ENCODE measurements around the gene CATSPERZ.

Gene CATSPERZ

DNA sequence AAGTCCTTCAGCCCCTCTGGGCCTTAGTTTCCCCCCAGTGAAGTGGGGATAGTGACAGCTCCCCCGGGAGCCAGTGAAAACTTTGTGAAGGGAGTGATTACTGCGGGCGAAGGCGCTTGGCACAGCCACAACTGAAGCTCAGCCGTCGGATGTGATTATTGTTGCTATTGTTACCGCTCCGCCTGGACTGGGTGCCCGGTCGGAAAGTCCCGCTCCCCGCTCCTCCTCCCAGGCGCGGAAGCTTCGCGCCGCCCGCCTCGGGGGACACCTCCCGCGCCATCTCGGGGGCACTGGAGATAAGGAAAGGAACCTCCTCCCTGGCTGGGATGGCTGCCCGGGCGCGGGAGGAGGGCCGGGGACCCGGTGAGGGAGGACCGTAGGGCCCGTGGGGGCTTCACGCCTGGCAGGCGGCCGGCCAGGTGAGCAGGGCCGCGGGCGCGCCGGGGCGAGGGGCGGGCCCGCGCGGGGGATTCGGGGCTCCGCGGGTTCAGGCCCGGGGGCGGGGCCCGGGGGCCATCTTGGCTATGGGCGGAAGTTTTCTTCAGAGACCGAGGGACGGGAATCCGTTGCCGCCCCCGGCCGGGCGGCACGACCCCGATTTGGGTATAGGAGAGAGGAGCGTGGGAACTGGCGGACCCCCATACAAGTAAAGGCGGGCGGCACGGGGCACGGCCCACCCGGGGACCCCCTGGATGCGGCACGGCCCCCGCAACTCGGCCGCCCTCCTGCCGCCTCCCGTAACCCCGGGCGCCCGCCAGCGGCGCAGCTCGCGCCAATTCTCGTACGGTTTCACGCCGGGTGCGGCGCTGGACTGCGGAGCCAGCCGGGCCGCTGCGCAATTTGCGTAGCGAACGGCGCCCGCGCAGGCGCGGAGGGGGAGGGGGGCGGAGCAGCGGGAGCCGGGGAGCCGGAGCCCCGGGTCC, 14.9 kb upstream of the CATSPERZ start, which contains the start of gene GPR137:
GPR137 (plus strand) TSS at position 887 of the 923 bp plus-strand sequence. CDS start 677 bp downstream, outside the sequence.
- peaks cover 49% of the 10 kb centered on the region for H3K36me3 Mint-ChIP-seq (ENCODE audit: insufficient read depth)
- DNase-seq (peak; percentile 91 to 97 (median 96)), ATAC-seq (replicated peaks) (peak; percentile 75)
- no peaks in the 10 kb centered on the region for H3K9me3 Mint-ChIP-seq
- H3K4me3 Mint-ChIP-seq = peak within 1 kb of the TSS; percentile 88 to 90
- peaks cover 0 to 2% of the 10 kb centered on the region in 2 donors for H3K27me3 Mint-ChIP-seq
- peaks cover 14 to 22% of the 10 kb centered on the region in 2 donors for H3K4me1 Mint-ChIP-seq (ENCODE audit: low read depth in 2 of 2)
- peak within 1 kb of the TSS; percentile 97 to 99 for H3K27ac Mint-ChIP-seq

DNA sequence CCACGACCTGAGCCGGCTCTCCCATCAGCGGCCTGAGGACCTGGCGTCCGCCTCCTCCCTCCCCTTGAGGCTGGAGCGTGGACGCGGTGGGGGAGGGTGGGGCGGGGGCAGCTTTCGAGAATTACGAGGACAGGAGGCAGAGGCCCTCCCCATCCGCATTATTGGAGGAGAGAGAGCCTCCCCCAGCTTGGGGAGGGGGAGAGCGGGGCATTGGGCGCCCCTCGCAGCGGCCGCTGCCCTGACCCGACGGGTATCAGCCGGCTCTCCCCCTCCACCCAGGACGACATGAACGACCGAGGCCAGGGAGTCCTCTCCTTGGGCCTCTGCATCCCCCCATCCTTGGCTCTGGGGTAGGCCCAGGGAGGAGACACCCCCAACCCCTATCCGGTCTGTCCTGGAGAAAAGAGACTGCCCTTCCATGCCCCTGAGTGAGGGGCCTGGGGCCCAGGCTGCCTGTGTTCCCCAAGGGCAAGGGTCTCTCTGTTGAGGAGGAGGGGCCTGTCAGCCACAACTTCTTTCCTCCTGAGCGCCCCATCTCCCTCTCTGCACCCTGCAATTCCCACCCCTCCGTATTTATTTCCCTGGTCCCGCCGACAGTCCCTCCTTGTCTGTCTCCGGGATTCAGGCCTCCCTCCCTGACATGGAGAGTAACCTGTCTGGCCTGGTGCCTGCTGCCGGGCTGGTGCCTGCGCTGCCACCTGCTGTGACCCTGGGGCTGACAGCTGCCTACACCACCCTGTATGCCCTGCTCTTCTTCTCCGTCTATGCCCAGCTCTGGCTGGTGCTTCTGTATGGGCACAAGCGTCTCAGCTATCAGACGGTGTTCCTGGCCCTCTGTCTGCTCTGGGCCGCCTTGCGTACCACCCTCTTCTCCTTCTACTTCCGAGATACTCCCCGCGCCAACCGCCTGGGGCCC, 14.0 kb upstream of the CATSPERZ start:
- Mint-ChIP-seq H3K9me3 (no peaks in the 10 kb centered on the region), H3K36me3 (ENCODE audit: insufficient read depth) (peaks cover 50% of the 10 kb centered on the region), H3K27me3 (peaks cover 8 to 11% of the 10 kb centered on the region in 2 donors), H3K4me1 (ENCODE audit: low read depth in 2 of 2) (peaks cover 14 to 26% of the 10 kb centered on the region in 2 donors), H3K4me3 (peak overlapping the region; percentile 88 to 90), H3K27ac (peak overlapping the region; percentile 85 to 99)
- no peak for DNase-seq
- ATAC-seq (replicated peaks) = no peak

DNA sequence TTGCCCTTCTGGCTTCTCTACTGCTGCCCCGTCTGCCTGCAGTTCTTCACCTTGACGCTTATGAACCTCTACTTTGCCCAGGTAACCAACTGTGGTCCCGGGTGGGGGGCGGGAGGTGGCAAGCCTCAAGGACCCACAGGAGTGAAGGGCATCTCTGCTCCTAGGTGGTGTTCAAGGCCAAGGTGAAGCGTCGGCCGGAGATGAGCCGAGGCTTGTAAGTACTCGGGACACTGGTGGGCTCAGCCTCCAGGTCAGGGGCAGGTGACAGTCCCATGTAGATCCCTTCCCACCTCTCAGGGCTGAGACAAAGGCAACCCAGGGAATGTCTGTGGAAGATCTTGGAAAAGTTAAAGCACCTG, 13.4 kb upstream of the CATSPERZ start:
- Mint-ChIP-seq H3K4me1 (ENCODE audit: low read depth in 2 of 2) (peaks cover 14 to 25% of the 10 kb centered on the region in 2 donors), H3K27ac (peak overlapping the region; percentile 85 to 99), H3K9me3 (no peaks in the 10 kb centered on the region), H3K27me3 (peaks cover 8 to 12% of the 10 kb centered on the region in 2 donors), H3K4me3 (peak overlapping the region; percentile 79 to 90), H3K36me3 (ENCODE audit: insufficient read depth) (peaks cover 48% of the 10 kb centered on the region)
- DNase-seq = no peak
- no peak for ATAC-seq (replicated peaks)

DNA sequence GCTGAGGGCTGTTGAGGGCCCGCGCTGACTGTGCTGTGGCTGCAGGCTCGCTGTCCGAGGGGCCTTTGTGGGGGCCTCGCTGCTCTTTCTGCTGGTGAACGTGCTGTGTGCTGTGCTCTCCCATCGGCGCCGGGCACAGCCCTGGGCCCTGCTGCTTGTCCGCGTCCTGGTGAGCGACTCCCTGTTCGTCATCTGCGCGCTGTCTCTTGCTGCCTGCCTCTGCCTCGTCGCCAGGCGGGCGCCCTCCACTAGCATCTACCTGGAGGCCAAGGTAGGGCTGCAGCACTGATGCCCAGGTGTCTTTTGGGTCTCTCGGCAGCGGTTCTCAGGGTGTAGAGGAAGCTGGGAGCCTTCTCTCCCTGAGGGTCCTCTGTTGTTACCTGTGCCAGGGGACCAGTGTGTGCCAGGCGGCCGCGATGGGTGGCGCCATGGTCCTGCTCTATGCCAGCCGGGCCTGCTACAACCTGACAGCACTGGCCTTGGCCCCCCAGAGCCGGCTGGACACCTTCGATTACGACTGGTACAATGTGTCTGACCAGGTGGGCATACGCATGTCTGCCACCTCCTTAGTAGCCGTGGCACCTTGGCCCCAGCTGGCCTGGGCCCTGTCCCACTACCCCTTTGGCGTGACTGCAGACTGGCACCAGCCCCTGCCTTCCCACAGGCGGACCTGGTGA, 12.3 kb upstream of the CATSPERZ start:
- DNase-seq (no peak), ATAC-seq (replicated peaks) (no peak)
- peaks cover 46% of the 10 kb centered on the region for H3K36me3 Mint-ChIP-seq (ENCODE audit: insufficient read depth)
- H3K27me3 Mint-ChIP-seq = peaks cover 8 to 19% of the 10 kb centered on the region in 2 donors
- no peak overlapping the region for H3K27ac Mint-ChIP-seq
- no peak overlapping the region for H3K4me3 Mint-ChIP-seq
- H3K4me1 Mint-ChIP-seq (ENCODE audit: low read depth in 2 of 2) = peaks cover 14 to 25% of the 10 kb centered on the region in 2 donors
- no peaks in the 10 kb centered on the region for H3K9me3 Mint-ChIP-seq

DNA sequence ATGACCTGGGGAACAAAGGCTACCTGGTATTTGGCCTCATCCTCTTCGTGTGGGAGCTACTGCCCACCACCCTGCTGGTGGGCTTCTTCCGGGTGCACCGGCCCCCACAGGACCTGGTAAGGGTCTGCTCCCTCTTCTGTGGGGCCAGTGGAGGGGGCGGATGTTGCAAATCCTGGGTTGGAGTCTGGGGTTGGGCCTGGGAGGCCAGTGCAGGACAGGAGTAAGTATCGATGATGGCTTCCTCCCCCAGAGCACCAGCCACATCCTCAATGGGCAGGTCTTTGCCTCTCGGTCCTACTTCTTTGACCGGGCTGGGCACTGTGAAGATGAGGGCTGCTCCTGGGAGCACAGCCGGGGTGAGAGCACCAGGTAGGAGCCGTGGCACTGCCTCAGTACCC, 11.8 kb upstream of the CATSPERZ start:
- Mint-ChIP-seq H3K4me3 (no peak overlapping the region), H3K27ac (no peak overlapping the region), H3K9me3 (no peaks in the 10 kb centered on the region), H3K27me3 (peaks cover 14 to 24% of the 10 kb centered on the region in 2 donors), H3K36me3 (ENCODE audit: insufficient read depth) (peaks cover 43% of the 10 kb centered on the region), H3K4me1 (ENCODE audit: low read depth in 2 of 2) (peaks cover 14 to 20% of the 10 kb centered on the region in 2 donors)
- DNase-seq (no peak), ATAC-seq (replicated peaks) (no peak)

GRCh38 chr11:64289002-64289564, 11.1 kb upstream of the CATSPERZ start:
- Mint-ChIP-seq H3K4me1 (ENCODE audit: low read depth in 2 of 2) (peaks cover 11 to 16% of the 10 kb centered on the region in 2 donors), H3K27ac (no peak overlapping the region), H3K36me3 (ENCODE audit: insufficient read depth) (peaks cover 38% of the 10 kb centered on the region), H3K27me3 (peaks cover 21 to 31% of the 10 kb centered on the region in 2 donors), H3K4me3 (no peak overlapping the region), H3K9me3 (no peaks in the 10 kb centered on the region)
- ATAC-seq (replicated peaks) (no peak), DNase-seq (no peak)

GRCh38 chr11:64290352-64291261, 9.6 kb upstream of the CATSPERZ start:
- DNase-seq (no peak), ATAC-seq (replicated peaks) (no peak)
- Mint-ChIP-seq H3K9me3 (no peaks in the 10 kb centered on the region), H3K36me3 (ENCODE audit: insufficient read depth) (peaks cover 25% of the 10 kb centered on the region), H3K4me3 (peak overlapping the region; percentile 73 to 74), H3K27ac (no peak overlapping the region), H3K4me1 (ENCODE audit: low read depth in 2 of 2) (peaks cover 8 to 16% of the 10 kb centered on the region in 2 donors), H3K27me3 (peaks cover 34 to 47% of the 10 kb centered on the region in 2 donors)

GRCh38 chr11:64291262-64291751, 8.9 kb upstream of the CATSPERZ start, which contains the start of gene KCNK4:
Gene KCNK4, plus strand, starts transcription at chr11:64291302. Its CDS starts 1,717 bp downstream, at chr11:64293019.
- Mint-ChIP-seq H3K9me3 (no peaks in the 10 kb centered on the region), H3K27me3 (peaks cover 41 to 54% of the 10 kb centered on the region in 2 donors), H3K4me3 (peak within 1 kb of the TSS; percentile 73 to 74), H3K27ac (no peak within 1 kb of the TSS), H3K4me1 (ENCODE audit: low read depth in 2 of 2) (peaks cover 7 to 13% of the 10 kb centered on the region in 2 donors), H3K36me3 (ENCODE audit: insufficient read depth) (peaks cover 21% of the 10 kb centered on the region)
- ATAC-seq (replicated peaks) (no peak), DNase-seq (no peak)

GRCh38 chr11:64291752-64292459, 8.3 kb upstream of the CATSPERZ start:
- ATAC-seq (replicated peaks) (peak; percentile 75), DNase-seq (no peak)
- Mint-ChIP-seq H3K36me3 (ENCODE audit: insufficient read depth) (peaks cover 15% of the 10 kb centered on the region), H3K27me3 (peaks cover 47 to 60% of the 10 kb centered on the region in 2 donors), H3K4me1 (ENCODE audit: low read depth in 2 of 2) (peaks cover under 1 to 7% of the 10 kb centered on the region in 2 donors), H3K9me3 (no peaks in the 10 kb centered on the region), H3K27ac (no peak overlapping the region), H3K4me3 (peak overlapping the region in 1 of 2 donors; percentile 68)

GRCh38 chr11:64292460-64293254, 7.5 kb upstream of the CATSPERZ start:
- ATAC-seq (replicated peaks) = no peak

More at GRCh38 chr11:64292460-64293254, 7.5 kb upstream of the CATSPERZ start:
- no peak for DNase-seq
- Mint-ChIP-seq H3K4me1 (ENCODE audit: low read depth in 2 of 2) (peaks cover 5 to 10% of the 10 kb centered on the region in 2 donors), H3K27me3 (peaks cover 55 to 67% of the 10 kb centered on the region in 2 donors), H3K4me3 (peak overlapping the region; percentile 68), H3K36me3 (ENCODE audit: insufficient read depth) (peaks cover 12% of the 10 kb centered on the region), H3K9me3 (no peaks in the 10 kb centered on the region), H3K27ac (no peak overlapping the region)
